HG03196 (cell line): ENCODE measurements around the gene CFAP57.

Source experiments
- ATAC-seq: cut with Tn5 transposase; IDR thresholded peaks from one replicate; pipeline ENCODE4 v1.9.1; 2021; ENCODE audit not compliant: unreplicated experiment

Gene CFAP57

DNA sequence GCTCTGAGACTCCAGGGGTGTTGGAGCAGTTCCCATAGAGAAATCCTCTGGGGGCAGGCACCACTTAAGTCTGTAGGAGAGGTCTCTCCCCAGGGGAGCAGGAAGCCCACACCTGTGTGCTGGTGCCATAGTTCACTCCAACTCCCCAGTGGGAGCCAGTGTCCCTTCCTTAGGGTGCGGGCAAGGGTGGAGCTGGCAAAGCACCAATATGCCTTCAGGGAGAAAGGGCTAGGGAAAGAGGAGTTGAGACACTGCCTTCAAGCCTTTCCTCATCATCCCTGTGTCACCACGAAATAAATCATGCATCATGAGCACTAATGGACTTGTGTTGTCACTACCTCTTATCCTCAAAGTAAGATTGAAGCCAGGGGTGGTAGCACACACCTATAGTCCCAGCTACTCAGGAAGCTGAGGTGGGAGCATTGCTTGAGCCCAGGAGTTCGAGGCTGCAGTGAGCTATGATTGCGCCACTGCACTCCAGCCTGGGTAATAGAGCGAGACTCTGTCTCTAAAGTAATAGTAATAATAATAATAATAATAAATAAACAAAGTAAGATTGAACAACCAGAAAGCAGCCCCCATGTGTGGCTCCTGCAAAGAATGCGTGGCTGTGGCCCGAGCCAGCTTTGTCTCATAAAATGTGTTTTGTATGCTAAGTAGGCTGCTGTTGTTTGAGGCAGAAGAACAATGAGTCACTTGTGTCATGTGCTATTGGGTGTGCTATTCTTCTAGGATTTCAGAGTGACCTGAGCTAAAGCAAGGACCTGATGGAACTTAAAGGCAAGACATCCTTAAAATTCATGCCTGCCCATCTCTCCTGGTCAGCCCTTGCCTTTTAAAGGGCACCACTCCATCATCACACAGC is 122.0 kb downstream of the CFAP57 start:
- ATAC-seq: no peak

- ATAC-seq: no peak
These were observed 122.6 kb downstream of the CFAP57 start for GRCh38 chr1:43294761-43295160.

DNA sequence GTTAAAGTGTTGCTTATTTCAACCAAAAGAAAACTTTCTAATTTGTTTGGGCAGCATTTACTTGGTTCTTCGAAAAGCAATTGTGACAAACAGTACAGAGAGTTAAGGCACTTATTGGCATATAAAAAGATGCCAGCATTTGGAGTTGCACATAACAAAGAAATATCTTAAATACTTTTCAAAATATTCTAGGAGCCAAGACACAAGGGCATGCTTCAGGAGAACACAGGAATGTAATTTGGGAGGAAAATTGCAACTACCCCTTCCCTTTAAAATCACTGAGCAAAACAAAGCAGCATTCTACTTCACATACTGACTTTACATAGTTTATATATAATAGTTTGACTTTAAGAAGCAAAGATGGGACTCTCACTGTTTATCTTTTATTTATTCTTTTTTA is 124.1 kb downstream of the CFAP57 start:
- no peak for ATAC-seq

DNA sequence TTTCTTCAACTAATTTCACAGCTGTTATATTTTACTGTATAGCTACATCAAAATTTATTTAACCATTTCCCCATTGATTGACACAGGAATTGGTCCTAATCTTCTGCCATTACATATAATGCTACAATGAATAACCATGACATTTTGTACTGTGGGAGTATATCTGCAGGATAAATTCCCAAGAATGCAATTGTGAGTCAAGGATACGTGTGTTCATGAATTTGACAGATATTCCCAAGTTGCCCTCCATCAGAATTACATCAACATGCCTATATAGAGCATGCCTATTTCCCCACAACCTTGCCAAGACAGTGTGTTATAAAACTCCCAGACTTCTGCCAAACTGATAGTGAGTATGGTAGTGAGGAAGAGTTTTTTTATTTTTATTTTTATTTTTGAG is 125.9 kb downstream of the CFAP57 start:
- no peak for ATAC-seq

- ATAC-seq: no peak
These were observed 127.0 kb downstream of the CFAP57 start for GRCh38 chr1:43299101-43299500.

DNA sequence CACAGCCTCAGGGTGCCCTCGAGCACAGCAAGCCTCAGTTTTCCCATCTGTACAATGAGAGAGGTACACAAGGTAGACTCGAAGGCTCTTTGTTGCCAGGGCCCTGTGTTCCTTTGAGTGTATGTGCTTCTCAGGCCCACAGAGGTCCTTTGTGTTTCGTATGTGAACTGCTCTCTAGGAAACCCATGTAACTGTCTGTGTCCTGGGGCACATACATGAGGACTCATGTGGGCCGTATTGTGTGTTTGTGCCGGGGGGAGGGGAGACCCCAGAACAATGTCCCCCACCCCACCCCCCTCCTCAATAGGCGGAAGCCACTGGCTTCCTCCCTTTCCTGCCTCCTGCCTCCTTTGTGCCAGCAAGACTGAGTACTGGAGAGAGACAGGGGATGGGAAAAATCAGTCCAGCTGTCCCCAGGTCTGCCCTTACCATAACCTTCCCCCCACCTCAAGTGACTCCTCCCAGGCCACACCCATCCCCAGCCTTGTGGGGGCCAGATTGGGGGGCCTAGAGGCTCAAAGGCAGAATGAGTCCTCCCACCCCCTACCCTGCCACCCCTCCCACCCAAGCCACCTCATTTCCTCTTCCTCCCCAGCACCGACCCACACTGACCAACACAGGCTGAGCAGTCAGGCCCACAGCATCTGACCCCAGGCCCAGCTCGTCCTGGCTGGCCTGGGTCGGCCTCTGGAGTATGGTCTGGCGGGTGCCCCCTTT is 128.4 kb downstream of the CFAP57 start, which contains the start of gene TIE1:
TIE1 (plus strand) TSS at position 605 of the 717 bp plus-strand sequence; CDS start at position 695, 90 bp downstream.
- no peak for ATAC-seq

GRCh38 chr1:43302201-43302600 is 130.1 kb downstream of the CFAP57 start:
- no peak for ATAC-seq

GRCh38 chr1:43302721-43303470 is 130.8 kb downstream of the CFAP57 start:
- no peak for ATAC-seq

- no peak for ATAC-seq
These were observed 131.6 kb downstream of the CFAP57 start for GRCh38 chr1:43303471-43304313.
